Ishikawa (cell line): ENCODE results near the gene HAGH.

Experiments
- CEBPB ChIP-seq: IDR thresholded peaks from 2 replicates; pipeline ENCODE4 v1.6.1; 2012
- CREB1 ChIP-seq: IDR thresholded peaks from 2 replicates; pipeline ENCODE4 v1.6.1; 2012; ENCODE audit warnings: low read depth
- EGR1 ChIP-seq: IDR thresholded peaks from 2 replicates; pipeline ENCODE4 v1.6.1; 2012
- EP300 ChIP-seq: IDR thresholded peaks from 2 replicates; pipeline ENCODE4 v1.6.1; 2012; ENCODE audit warnings: borderline replicate concordance
- FOXM1 ChIP-seq: IDR thresholded peaks from 2 replicates; pipeline ENCODE4 v1.6.1; 2012; ENCODE audit warnings: low read depth, borderline replicate concordance
- MAX ChIP-seq: IDR thresholded peaks from 2 replicates; pipeline ENCODE4 v1.6.1; 2012
- RAD21 ChIP-seq: IDR thresholded peaks from 2 replicates; pipeline ENCODE4 v1.6.1; 2012; ENCODE audit warnings: low read depth
- TAF1 ChIP-seq: IDR thresholded peaks from 2 replicates; pipeline ENCODE4 v1.6.1; 2012; ENCODE audit warnings: low read depth, mild to moderate bottlenecking
- TCF12 ChIP-seq: IDR thresholded peaks from 2 replicates; pipeline ENCODE4 v1.6.1; 2012; ENCODE audit warnings: low read depth
- TEAD4 ChIP-seq: IDR thresholded peaks from 2 replicates; pipeline ENCODE4 v1.6.1; 2012
- USF1 ChIP-seq: IDR thresholded peaks from 2 replicates; pipeline ENCODE4 v1.6.1; 2012
- YY1 ChIP-seq: IDR thresholded peaks from 2 replicates; pipeline ENCODE4 v1.6.1; 2012; ENCODE audit warnings: low read depth
- TF ChIP-seq, protein P1 (sequence below): IDR thresholded peaks from 2 replicates; pipeline ENCODE4 v1.6.1; 2012; ENCODE audit warnings: low read depth, mild to moderate bottlenecking

- no peak for TF ChIP-seq MAX
- TF ChIP-seq YY1: no peak
- no peak for TF ChIP-seq TEAD4
- TF ChIP-seq, protein P1, sequence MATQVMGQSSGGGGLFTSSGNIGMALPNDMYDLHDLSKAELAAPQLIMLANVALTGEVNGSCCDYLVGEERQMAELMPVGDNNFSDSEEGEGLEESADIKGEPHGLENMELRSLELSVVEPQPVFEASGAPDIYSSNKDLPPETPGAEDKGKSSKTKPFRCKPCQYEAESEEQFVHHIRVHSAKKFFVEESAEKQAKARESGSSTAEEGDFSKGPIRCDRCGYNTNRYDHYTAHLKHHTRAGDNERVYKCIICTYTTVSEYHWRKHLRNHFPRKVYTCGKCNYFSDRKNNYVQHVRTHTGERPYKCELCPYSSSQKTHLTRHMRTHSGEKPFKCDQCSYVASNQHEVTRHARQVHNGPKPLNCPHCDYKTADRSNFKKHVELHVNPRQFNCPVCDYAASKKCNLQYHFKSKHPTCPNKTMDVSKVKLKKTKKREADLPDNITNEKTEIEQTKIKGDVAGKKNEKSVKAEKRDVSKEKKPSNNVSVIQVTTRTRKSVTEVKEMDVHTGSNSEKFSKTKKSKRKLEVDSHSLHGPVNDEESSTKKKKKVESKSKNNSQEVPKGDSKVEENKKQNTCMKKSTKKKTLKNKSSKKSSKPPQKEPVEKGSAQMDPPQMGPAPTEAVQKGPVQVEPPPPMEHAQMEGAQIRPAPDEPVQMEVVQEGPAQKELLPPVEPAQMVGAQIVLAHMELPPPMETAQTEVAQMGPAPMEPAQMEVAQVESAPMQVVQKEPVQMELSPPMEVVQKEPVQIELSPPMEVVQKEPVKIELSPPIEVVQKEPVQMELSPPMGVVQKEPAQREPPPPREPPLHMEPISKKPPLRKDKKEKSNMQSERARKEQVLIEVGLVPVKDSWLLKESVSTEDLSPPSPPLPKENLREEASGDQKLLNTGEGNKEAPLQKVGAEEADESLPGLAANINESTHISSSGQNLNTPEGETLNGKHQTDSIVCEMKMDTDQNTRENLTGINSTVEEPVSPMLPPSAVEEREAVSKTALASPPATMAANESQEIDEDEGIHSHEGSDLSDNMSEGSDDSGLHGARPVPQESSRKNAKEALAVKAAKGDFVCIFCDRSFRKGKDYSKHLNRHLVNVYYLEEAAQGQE: no peak
- no peak for TF ChIP-seq EP300
- no peak for TF ChIP-seq FOXM1
- no peak for TF ChIP-seq TAF1
- TF ChIP-seq USF1: no peak
- TF ChIP-seq TCF12: no peak
- no peak for TF ChIP-seq RAD21
- no peak for TF ChIP-seq CREB1
- no peak for TF ChIP-seq CEBPB
- no peak for TF ChIP-seq EGR1
Measured at GRCh38 chr16:1817716-1818115, 8.9 kb downstream of the HAGH start.
